ENCODE results near the gene ROR2.
"Not testable (repeated sequence)": the region's sequence is repeated elsewhere in the genome, so short reads cannot be mapped to it uniquely, and the experiment has no call there.

The ROR2 gene

GRCh38 chr9:91920630-91921350, 29.2 kb downstream of the ROR2 start:
- DNase-seq, result no peak

GRCh38 chr9:91919621-91920020, 30.4 kb downstream of the ROR2 start:
- no peak for DNase-seq

- no peak for DNase-seq
Observed at GRCh38 chr9:91917436-91917835, 32.6 kb downstream of the ROR2 start.

- no peak for DNase-seq
Observed at GRCh38 chr9:91915524-91916263, 34.3 kb downstream of the ROR2 start.

- DNase-seq, result no peak
Observed at GRCh38 chr9:91914937-91915336, 35.1 kb downstream of the ROR2 start.

DNA sequence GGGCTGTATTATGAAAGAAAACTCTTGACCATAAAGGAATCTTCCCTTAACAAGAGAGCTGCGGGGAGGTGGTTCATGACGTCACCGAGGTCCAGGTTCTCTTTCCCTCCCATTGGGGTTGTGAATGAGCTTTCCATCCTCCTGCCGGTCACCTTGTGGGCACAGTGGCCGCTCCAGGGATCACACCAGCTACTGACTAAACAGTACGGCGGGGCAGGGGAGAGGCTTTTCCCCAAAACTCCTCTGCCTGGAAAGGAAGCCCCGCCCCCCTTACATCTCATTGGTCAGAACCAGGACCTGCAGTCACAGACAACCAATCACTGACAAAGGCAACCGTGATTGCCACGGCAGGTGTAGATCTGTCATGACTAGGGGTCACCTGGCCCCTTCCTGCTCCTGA, 35.6 kb downstream of the ROR2 start:
- no peak for DNase-seq

DNA sequence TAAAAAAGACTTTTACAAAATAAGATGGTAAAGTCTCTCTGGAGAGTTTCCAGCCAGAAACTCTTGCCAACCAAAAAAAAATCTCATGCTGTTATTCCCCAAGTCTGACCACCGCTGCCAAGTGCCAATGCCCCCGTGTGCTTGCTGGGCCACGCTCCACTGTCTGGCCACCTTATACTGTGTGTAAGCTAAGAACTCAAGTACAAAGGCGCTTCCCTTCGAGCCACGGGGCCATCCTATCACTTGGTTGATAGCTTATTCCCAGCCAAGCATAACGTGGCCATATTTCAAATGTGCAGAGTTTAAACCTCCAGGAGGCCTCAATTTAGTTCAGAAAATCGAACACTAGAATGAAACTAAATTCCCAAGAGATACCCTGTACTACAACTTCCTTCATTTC, 36.0 kb downstream of the ROR2 start:
- no peak for DNase-seq

DNA sequence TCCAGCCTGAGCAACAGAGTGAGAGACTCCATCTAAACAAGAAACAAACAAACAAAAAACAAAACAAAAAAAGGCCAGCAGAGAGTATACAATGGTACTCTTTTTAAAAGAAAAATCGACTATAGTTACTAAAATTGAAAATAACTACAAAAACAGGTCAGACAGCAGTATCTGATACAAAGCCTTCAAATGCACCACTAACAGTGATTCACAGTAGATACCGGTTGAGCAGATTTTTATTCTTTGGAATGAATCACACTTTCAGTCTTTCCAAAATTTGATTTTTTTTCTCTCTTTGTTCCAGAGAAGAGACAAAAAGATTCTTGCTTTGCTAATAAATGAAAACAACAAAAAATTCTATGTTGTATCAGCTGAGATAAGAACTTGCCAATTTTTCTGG, 36.9 kb downstream of the ROR2 start:
- DNase-seq, result no peak

DNA sequence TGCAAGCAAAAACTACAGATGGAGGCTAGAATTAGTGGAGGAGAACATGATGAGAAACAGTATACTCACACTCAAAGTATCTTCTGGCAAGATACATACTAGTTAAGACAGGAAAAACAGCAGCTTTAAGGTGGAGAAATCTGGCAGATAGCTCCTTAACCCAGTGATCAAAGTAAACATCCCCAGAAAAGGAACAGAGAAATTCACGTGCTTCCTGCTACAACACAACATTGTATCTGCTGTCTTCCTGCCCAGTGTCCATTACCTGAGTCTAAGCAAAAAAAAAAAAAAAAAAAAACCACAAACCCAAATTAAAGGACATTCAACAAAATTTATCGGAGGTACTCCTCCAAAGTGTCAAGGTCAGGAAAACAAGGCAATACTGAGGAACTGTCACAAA, 38.4 kb downstream of the ROR2 start:
- no peak for DNase-seq

GRCh38 chr9:91909256-91909655, 40.8 kb downstream of the ROR2 start:
- not testable (repeated sequence) for DNase-seq

DNA sequence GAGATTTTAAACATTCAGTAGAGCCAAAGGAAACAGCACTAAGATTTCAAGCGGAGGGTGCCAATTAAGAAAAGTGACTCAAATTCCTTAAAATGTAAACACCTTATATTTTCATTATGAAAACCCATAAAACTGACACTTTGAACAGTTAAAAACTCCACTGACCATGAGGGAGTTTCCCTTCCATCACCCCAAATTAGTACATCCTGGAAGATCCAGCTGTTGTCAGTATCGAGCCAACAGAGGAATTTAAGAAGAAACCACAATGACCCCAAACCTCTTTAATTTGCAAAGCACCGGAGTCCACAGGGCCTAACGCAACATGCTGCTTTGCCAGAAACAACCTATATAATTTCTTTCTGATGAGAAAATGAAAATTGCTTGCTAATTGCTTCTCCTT, 41.3 kb downstream of the ROR2 start:
- DNase-seq, result no peak

- DNase-seq, result no peak
Observed at GRCh38 chr9:91908293-91908623, 41.8 kb downstream of the ROR2 start.

- DNase-seq, result no peak
Observed at GRCh38 chr9:91907484-91908292, 42.3 kb downstream of the ROR2 start.

GRCh38 chr9:91905991-91906469, 44.0 kb downstream of the ROR2 start:
- no peak for DNase-seq

DNA sequence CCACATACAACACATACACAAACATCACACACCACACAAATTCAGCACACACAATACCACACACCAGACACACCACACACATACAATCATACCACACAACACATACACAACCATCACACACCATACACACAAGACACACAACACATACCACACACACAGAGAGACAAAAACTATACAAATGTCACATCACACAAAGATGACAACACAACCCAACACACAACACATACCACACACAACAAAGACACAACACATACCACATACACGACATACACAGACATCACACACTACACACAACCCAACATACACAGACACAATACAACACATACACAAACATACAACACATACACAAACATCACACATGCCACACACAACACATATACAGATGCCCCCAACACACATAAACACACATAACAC, 44.8 kb downstream of the ROR2 start:
- DNase-seq, result no peak

GRCh38 chr9:91904588-91905236, 45.3 kb downstream of the ROR2 start:
- no peak for DNase-seq

- DNase-seq, result no peak
Observed at GRCh38 chr9:91903126-91903911, 46.7 kb downstream of the ROR2 start.

GRCh38 chr9:91902475-91903125, 47.4 kb downstream of the ROR2 start:
- no peak for DNase-seq

DNA sequence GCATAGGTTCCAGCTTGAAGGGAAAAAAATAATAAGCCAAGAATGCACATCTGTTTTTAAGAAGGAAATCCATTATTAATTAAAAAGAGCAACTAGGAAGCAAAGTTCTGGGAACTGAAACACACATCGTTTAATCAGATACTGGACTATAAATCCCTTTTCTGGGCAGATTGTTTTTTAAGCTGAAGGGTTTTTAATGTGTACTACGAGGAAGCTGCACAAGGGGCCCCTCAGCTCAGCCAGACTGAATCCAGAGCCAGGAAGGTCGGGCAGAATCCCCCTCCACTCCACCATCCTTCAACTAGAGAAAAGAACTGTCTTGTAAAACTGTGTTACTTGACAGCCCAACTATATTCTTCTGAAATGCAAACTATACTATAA, 49.2 kb downstream of the ROR2 start:
- no peak for DNase-seq

- no peak for DNase-seq
Observed at GRCh38 chr9:91900055-91900796, 49.8 kb downstream of the ROR2 start.

DNA sequence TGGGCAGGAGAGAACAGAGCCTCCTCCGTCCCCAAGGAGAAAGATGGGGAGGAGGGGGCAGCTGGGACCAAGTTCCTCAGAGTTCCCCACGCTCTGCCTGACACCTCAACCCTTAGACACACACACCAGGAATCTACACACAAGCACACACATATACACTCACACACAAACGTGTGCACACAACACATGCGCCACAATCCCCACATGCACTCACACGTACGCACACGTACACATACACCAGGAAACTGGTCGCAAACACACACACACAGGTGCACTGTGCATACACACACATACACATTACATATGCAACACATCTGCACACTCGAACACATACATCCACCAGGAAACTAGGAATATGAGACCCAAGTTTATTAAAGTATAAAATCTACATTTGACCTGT, 50.4 kb downstream of the ROR2 start:
- no peak for DNase-seq
